Measurements from ENCODE around the gene FAM89A.

The FAM89A gene

GRCh38 chr1:231040019-231040799 is at the start of gene FAM89A:
TSS of gene FAM89A (minus strand) at chr1:231040254. CDS start at chr1:231040211, 43 bp downstream.
- DNase-seq: peak; percentile 74

DNA sequence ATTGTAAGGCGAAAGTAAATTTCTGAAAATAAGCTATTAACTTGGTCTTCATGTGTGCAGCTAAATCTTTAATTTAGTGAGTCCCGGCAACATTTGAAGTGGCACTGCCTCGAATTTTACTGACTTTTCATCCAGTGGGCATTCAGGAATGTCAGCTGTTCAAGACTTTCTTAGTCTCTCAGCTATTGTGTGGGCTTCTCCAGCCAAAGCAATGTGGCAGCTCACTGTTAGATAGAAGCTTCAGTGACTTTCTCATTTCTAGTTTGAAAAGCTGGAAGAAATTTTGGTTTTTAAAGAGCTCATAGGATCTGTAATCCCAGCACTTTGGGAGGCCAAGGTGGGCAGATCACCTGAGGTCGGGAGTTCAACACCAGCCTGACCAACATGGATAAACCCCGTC is 44.3 kb upstream of the FAM89A start:
- DNase-seq: no peak

- DNase-seq: no peak
Observed at GRCh38 chr1:231079163-231079562, 39.1 kb upstream of the FAM89A start.

DNA sequence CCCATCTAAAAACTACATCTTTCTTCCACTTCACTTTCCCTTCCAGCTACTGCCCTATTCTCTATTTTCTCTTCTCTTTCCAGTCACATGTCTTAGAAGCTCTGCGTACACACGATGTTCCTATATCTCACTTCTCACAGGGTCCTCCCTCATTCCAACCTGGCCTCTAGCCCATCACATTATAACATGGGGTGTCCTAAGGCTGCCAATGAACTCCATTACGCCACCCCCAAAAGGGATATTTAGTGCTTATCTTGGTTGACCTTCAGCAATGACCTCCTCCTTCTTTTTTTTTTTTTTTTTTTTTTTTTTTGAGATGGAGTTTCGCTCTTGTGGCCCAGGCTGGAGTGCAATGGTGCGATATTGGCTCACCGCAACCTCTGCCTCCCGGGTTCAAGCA is 38.2 kb upstream of the FAM89A start:
- no peak for DNase-seq

DNA sequence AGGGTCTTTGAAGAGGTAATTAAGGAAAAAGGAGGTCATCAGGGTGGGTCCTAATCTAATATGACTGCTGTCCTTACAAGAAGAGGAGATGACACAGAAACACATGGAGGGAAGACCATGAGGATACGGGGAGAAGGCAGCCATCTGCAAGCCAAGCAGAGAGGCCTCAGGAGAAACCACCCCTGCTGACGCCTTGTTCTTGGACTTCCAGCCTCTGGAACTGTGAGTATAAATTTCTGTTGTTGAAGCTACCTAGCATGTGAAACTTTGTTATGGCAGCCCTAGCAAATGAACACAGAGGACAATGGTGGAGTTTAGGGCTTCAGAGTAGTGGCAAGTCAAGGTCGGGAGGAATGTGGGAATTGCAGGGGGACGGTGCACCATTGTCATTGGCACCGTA is 36.7 kb upstream of the FAM89A start:
- DNase-seq: no peak

- DNase-seq: no peak
Observed at GRCh38 chr1:231075497-231075896, 35.4 kb upstream of the FAM89A start.

DNA sequence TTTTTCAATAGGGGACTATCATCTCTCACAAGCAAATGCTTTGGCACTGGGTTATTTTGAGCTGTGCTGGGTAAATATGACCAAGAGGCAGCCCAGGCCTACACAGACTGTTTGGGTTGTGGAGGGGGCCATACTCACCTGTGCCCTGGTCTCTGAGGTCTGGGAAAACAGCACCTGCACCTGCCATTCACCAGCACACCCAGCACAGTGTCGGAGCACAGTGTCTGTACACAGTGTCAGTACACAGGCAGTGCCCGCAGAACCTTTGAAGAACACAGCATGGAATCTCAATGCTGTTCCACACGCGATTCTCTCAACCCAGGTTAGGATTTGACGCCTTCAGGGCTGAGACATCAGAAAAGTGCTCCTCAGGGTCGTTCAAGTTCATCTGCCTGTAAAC is 35.0 kb upstream of the FAM89A start:
- no peak for DNase-seq

DNA sequence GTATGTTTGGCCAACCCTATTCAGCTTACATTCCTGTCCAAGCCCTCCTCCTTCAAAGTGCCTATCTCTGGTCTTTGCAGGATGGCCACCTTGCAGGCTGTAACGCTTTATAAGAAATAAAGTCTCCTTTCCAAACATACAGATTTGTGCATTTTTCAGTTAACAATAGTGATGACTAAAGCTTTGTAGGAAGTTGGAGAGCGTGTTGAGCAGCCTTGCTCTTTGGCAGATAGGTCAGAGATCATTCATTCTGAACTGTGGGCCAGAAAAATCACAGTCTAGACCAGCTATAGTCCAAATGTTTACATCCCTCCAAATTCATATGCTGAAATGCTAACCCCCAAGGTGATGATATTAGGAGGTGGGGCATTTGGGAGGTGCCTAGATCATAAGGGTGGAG is 34.0 kb upstream of the FAM89A start:
- no peak for DNase-seq

- no peak for DNase-seq
Observed at GRCh38 chr1:231073331-231073730, 33.3 kb upstream of the FAM89A start.

- DNase-seq: no peak
Observed at GRCh38 chr1:231072502-231073094, 32.5 kb upstream of the FAM89A start.

- DNase-seq: no peak
Observed at GRCh38 chr1:231072041-231072440, 32.0 kb upstream of the FAM89A start.

GRCh38 chr1:231070758-231071444 is 30.8 kb upstream of the FAM89A start:
- DNase-seq: no peak

DNA sequence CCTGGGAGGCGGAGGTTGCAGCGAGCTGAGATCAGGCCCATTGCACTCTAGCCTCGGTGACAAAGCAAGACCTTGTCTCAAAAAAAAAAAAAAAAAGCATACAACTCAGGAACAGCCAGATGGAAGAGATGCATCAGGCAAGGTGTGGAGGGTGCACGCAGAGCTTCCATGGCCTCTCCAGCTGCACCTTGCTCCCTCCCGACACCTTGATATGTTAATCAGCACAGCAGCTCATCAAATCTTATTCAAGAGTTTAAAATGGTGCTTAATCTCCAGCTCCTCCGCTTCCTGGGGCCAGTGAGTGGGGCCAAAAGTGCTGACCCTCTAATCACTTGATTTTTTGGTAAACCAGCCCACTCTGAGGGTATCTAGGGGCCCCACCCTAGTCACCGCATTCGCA is 29.3 kb upstream of the FAM89A start:
- no peak for DNase-seq

- DNase-seq: no peak
Observed at GRCh38 chr1:231068762-231069161, 28.7 kb upstream of the FAM89A start.

DNA sequence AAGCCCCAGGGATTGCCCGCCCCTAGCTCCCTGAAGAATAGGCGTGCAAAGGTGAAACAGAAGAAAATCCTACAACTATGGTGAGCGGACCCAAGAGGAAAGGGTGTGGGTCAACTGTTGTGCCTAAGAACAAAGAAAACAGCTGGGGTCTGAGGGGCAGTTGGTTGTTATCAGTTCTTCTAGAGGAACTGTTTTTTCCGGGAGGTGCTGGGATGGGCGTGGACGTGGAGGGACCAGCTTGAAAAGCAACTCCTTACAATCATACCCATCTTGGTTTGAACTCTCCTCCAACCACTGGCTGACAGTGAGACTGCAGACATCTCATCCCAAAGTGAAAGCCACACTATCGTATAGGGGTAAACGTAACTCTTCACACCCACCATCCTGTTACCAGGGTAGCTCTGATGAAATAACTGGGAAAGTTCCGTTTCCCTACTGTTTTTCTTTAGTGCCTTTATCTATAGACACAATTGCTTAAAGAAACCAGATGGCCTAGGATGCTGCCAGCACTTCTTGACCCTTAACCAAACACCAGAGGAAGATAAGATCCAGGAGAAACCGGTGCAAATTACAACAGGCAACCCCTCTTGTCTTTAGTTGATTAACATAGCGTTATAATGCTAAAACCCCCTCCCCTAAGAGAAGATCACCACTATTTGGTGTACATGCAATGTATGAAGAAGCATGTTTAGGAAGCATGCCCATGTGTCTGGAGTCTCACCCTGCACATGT is 25.6 kb upstream of the FAM89A start:
- no peak for DNase-seq

GRCh38 chr1:231064418-231064817 is 24.4 kb upstream of the FAM89A start:
- no peak for DNase-seq

GRCh38 chr1:231063331-231063730 is 23.3 kb upstream of the FAM89A start:
- no peak for DNase-seq

DNA sequence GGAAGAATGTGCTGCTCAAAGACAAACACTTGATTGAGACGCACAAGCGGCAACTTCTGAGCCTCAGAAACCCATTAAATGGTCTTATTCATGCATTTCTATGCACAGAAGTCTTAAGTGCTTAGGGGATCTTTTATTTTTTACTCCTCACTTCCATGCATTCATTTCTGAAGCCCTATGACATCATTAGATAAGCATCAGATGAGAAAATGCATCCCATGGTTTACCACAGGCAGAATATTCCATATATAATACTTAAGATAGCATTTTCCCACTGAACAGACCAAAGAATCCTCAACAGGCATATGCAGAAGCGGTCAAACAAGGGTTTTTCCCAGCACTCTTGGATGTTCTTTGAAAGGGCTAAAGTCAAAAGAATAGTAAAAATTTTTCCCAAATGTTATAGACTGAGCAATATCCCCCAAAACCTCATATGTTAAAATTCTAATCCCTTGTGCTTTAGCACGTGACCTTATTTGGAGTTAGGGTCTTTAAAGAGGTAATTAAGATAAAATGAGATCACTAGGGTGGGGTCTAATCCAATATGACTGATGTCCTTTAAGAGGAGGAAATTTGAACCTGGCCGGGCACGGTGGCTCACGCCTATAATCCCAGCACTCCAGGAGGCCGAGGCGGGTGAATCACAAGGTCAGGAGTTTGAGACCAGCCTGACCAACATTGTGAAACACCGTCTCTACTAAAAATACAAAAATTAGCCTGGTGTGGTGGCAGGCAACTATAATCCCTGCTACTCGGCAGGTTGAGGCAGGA is 22.6 kb upstream of the FAM89A start:
- no peak for DNase-seq

DNA sequence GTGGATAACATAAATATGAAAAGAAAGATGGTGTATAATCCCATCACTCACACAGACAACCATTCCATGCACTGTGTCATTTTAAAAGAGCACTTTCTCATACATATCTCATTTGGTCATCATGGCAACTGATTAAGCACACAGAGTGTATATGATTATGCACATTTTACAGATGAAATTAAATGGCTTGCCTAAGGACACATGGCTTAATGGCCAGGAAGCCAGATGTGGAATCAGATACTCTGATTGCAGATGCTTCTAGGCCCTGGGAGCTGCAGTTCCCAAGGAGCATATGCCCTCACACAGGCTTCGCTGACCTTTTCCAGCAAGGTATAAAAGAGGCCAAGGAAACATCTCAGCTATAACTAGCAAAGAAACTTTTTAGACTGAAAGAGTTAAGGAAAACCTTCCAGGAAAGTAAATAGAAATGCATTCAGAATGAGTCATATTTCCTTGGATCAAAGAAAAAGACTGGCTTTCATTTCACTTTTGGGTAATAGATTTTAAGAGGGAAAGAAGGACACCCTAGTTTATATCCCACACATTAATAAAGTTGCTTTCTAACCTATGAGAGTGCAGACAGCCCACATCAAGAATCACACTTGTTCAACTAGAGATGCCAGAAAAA is 19.6 kb upstream of the FAM89A start:
- no peak for DNase-seq

GRCh38 chr1:231058416-231059109 is 18.5 kb upstream of the FAM89A start:
- DNase-seq: no peak

- no peak for DNase-seq
Observed at GRCh38 chr1:231057410-231057809, 17.4 kb upstream of the FAM89A start.

- no peak for DNase-seq
Observed at GRCh38 chr1:231055271-231055670, 15.2 kb upstream of the FAM89A start.
